Measurements from ENCODE around the gene METTL17.
A peak's percentile ranks its signal among the peaks of the same experiment; 100 is the strongest.

METTL17 gene

GRCh38 chr14:21011136-21011535 is 21.4 kb downstream of the METTL17 start:
- Mint-ChIP-seq H3K36me3 (ENCODE audit: low read depth) (no peaks in the 10 kb centered on the region), H3K4me1 (ENCODE audit: low read depth) (no peaks in the 10 kb centered on the region), H3K27me3 (peaks cover 17% of the 10 kb centered on the region), H3K4me3 (no peak overlapping the region), H3K9me3 (no peaks in the 10 kb centered on the region), H3K27ac (no peak overlapping the region)
- no peak for DNase-seq

- Mint-ChIP-seq H3K4me3 (no peak overlapping the region), H3K27ac (no peak overlapping the region), H3K9me3 (no peaks in the 10 kb centered on the region), H3K36me3 (ENCODE audit: low read depth) (peaks cover 8% of the 10 kb centered on the region), H3K4me1 (ENCODE audit: low read depth) (no peaks in the 10 kb centered on the region), H3K27me3 (peaks cover 17% of the 10 kb centered on the region)
- peak; percentile 81 for DNase-seq
Observed at GRCh38 chr14:21014761-21015190, 25.0 kb downstream of the METTL17 start.

GRCh38 chr14:21015312-21015711 is 25.5 kb downstream of the METTL17 start:
- no peaks in the 10 kb centered on the region for H3K9me3 Mint-ChIP-seq
- no peak overlapping the region for H3K27ac Mint-ChIP-seq
- peaks cover 8% of the 10 kb centered on the region for H3K36me3 Mint-ChIP-seq (ENCODE audit: low read depth)
- H3K27me3 Mint-ChIP-seq = peaks cover 17% of the 10 kb centered on the region
- no peaks in the 10 kb centered on the region for H3K4me1 Mint-ChIP-seq (ENCODE audit: low read depth)
- H3K4me3 Mint-ChIP-seq = no peak overlapping the region
- DNase-seq = no peak

GRCh38 chr14:21016413-21017190 is 26.8 kb downstream of the METTL17 start:
- Mint-ChIP-seq H3K4me3 (no peak overlapping the region), H3K4me1 (ENCODE audit: low read depth) (no peaks in the 10 kb centered on the region), H3K9me3 (no peaks in the 10 kb centered on the region), H3K27me3 (peaks cover 9% of the 10 kb centered on the region), H3K27ac (no peak overlapping the region), H3K36me3 (ENCODE audit: low read depth) (peaks cover 8% of the 10 kb centered on the region)
- DNase-seq = no peak

GRCh38 chr14:21017528-21018245 is 27.9 kb downstream of the METTL17 start:
- no peaks in the 10 kb centered on the region for H3K4me1 Mint-ChIP-seq (ENCODE audit: low read depth)
- DNase-seq = no peak
- H3K27me3 Mint-ChIP-seq = peaks cover 3% of the 10 kb centered on the region
- no peak overlapping the region for H3K4me3 Mint-ChIP-seq
- peaks cover 8% of the 10 kb centered on the region for H3K36me3 Mint-ChIP-seq (ENCODE audit: low read depth)
- H3K9me3 Mint-ChIP-seq = no peaks in the 10 kb centered on the region
- H3K27ac Mint-ChIP-seq = no peak overlapping the region

- Mint-ChIP-seq H3K27ac (no peak overlapping the region), H3K9me3 (no peaks in the 10 kb centered on the region), H3K27me3 (peaks cover 3% of the 10 kb centered on the region), H3K36me3 (ENCODE audit: low read depth) (peaks cover 8% of the 10 kb centered on the region), H3K4me3 (no peak overlapping the region), H3K4me1 (ENCODE audit: low read depth) (peaks cover 3% of the 10 kb centered on the region)
- DNase-seq = no peak
Observed at GRCh38 chr14:21018286-21018685, 28.5 kb downstream of the METTL17 start.

- Mint-ChIP-seq H3K27me3 (peaks cover 3% of the 10 kb centered on the region), H3K27ac (no peak overlapping the region), H3K4me1 (ENCODE audit: low read depth) (peaks cover 6% of the 10 kb centered on the region), H3K36me3 (ENCODE audit: low read depth) (peaks cover 8% of the 10 kb centered on the region), H3K4me3 (no peak overlapping the region), H3K9me3 (no peaks in the 10 kb centered on the region)
- DNase-seq = no peak
Observed at GRCh38 chr14:21018781-21019180, 29.0 kb downstream of the METTL17 start.

- DNase-seq = no peak
- peaks cover 12% of the 10 kb centered on the region for H3K4me1 Mint-ChIP-seq (ENCODE audit: low read depth)
- H3K27ac Mint-ChIP-seq = no peak overlapping the region
- H3K4me3 Mint-ChIP-seq = no peak overlapping the region
- H3K9me3 Mint-ChIP-seq = no peaks in the 10 kb centered on the region
- H3K36me3 Mint-ChIP-seq (ENCODE audit: low read depth) = peaks cover 8% of the 10 kb centered on the region
- peaks cover 7% of the 10 kb centered on the region for H3K27me3 Mint-ChIP-seq
Observed at GRCh38 chr14:21019366-21019765, 29.6 kb downstream of the METTL17 start.

- Mint-ChIP-seq H3K27me3 (peaks cover 5% of the 10 kb centered on the region), H3K4me3 (no peak overlapping the region), H3K4me1 (ENCODE audit: low read depth) (peaks cover 17% of the 10 kb centered on the region), H3K27ac (no peak overlapping the region), H3K9me3 (no peaks in the 10 kb centered on the region), H3K36me3 (ENCODE audit: low read depth) (peaks cover 8% of the 10 kb centered on the region)
- no peak for DNase-seq
Observed at GRCh38 chr14:21020977-21021545, 31.3 kb downstream of the METTL17 start.

- Mint-ChIP-seq H3K27me3 (peaks cover 5% of the 10 kb centered on the region), H3K9me3 (no peaks in the 10 kb centered on the region), H3K4me1 (ENCODE audit: low read depth) (peaks cover 17% of the 10 kb centered on the region), H3K27ac (no peak overlapping the region), H3K4me3 (no peak overlapping the region), H3K36me3 (ENCODE audit: low read depth) (peaks cover 5% of the 10 kb centered on the region)
- no peak for DNase-seq
Observed at GRCh38 chr14:21022686-21023085, 32.9 kb downstream of the METTL17 start.

GRCh38 chr14:21023174-21023573 is 33.4 kb downstream of the METTL17 start:
- H3K4me1 Mint-ChIP-seq (ENCODE audit: low read depth) = peaks cover 17% of the 10 kb centered on the region
- DNase-seq = no peak
- H3K27ac Mint-ChIP-seq = no peak overlapping the region
- no peaks in the 10 kb centered on the region for H3K9me3 Mint-ChIP-seq
- peaks cover 5% of the 10 kb centered on the region for H3K27me3 Mint-ChIP-seq
- H3K4me3 Mint-ChIP-seq = no peak overlapping the region
- H3K36me3 Mint-ChIP-seq (ENCODE audit: low read depth) = peaks cover 3% of the 10 kb centered on the region

- peak overlapping the region; percentile 31 for H3K27ac Mint-ChIP-seq
- no peaks in the 10 kb centered on the region for H3K9me3 Mint-ChIP-seq
Observed at GRCh38 chr14:21023817-21024584, 34.2 kb downstream of the METTL17 start.

GRCh38 chr14:21024585-21025370 is 35.0 kb downstream of the METTL17 start, which contains the start of gene NDRG2:
Gene NDRG2, minus strand, starts transcription at chr14:21025061. Its CDS starts 1,746 bp downstream, at chr14:21023315.
- peak; percentile 75 for DNase-seq
- Mint-ChIP-seq H3K4me1 (ENCODE audit: low read depth) (peaks cover 17% of the 10 kb centered on the region), H3K27me3 (peaks cover 5% of the 10 kb centered on the region)

More at GRCh38 chr14:21023817-21024584, 34.2 kb downstream of the METTL17 start:
- H3K27me3 Mint-ChIP-seq = peaks cover 5% of the 10 kb centered on the region
- peak; percentile 48 for DNase-seq
- peaks cover 3% of the 10 kb centered on the region for H3K36me3 Mint-ChIP-seq (ENCODE audit: low read depth)
- peak overlapping the region; percentile 75 for H3K4me3 Mint-ChIP-seq
- peaks cover 17% of the 10 kb centered on the region for H3K4me1 Mint-ChIP-seq (ENCODE audit: low read depth)

More at GRCh38 chr14:21024585-21025370, 35.0 kb downstream of the METTL17 start, which contains the start of gene NDRG2:
- H3K9me3 Mint-ChIP-seq = no peaks in the 10 kb centered on the region
- no peaks in the 10 kb centered on the region for H3K36me3 Mint-ChIP-seq (ENCODE audit: low read depth)
- H3K4me3 Mint-ChIP-seq = peak within 1 kb of the TSS; percentile 75
- peak within 1 kb of the TSS; percentile 31 for H3K27ac Mint-ChIP-seq

All from activated T-cell treated with anti-CD3 and anti-CD28 coated beads, Interleukin-2, amount 50 U/mL, for 24 hours (primary cell).